Ovary (tissue), 3 donors: ENCODE measurements around the gene CGB7.

Experiments used
- CTCF ChIP-seq, 3 donors: fragments of 450-650 bp in 2 of 3; fragments of 200-600 bp in 1 of 3; IDR thresholded peaks; one replicate each; pipeline versions ENCODE4 v1.5.1 to v1.8.0; 2016 to 2022; ENCODE audit warnings: antibody characterized with exemption in 3 of 3, mild to moderate bottlenecking in 1 of 3
- EP300 ChIP-seq: sonication (generic); formaldehyde crosslinking; IDR thresholded peaks from one replicate; pipeline ENCODE4 v1.6.1; 2017; ENCODE audit warnings: antibody characterized with exemption
- POLR2A ChIP-seq: fragments of 450-650 bp; IDR thresholded peaks from one replicate; pipeline ENCODE4 v1.6.1; 2017; ENCODE audit warnings: antibody characterized with exemption, mild to moderate bottlenecking, moderate library complexity
- donor health status: DM: no; HTN: no; CAD: no.

- TF ChIP-seq CTCF (IDR thresholded peaks at IDR 0.05) (no peak), EP300 (no peak), POLR2A (no peak)
Measured at GRCh38 chr19:49092686-49093085, 35.1 kb upstream of the CGB7 start.
